ENCODE measurements around the gene CHD5. TPM values are rescaled to one million over a fixed set of nuclear protein-coding genes. Genes with fewer than 3 reads are reported as not detected.

CHD5 gene
- total RNA-seq, 1 donor from 2014 or later = 0.42 TPM

GRCh38 chr1:6083385-6083784, 96.7 kb downstream of the CHD5 start:
- DNase-seq (ENCODE audit: low spot score) = no peak
- H3K27me3 Mint-ChIP-seq (ENCODE audit: low read depth) = peaks cover 13% of the 10 kb centered on the region
- TF ChIP-seq CTCF (IDR thresholded peaks at IDR 0.05) = no peak
- H3K36me3 Mint-ChIP-seq (ENCODE audit: low read depth) = peaks cover 1% of the 10 kb centered on the region
- no peak overlapping the region for H3K4me3 Mint-ChIP-seq (ENCODE audit: unreplicated experiment)
- H3K4me1 Mint-ChIP-seq (ENCODE audit: low read depth) = no peaks in the 10 kb centered on the region
- no peaks in the 10 kb centered on the region for H3K9me3 Mint-ChIP-seq (ENCODE audit: low read depth)
- no peak overlapping the region for H3K27ac Mint-ChIP-seq (ENCODE audit: unreplicated experiment)

- Mint-ChIP-seq H3K9me3 (ENCODE audit: low read depth) (no peaks in the 10 kb centered on the region), H3K27ac (ENCODE audit: unreplicated experiment) (no peak overlapping the region), H3K36me3 (ENCODE audit: low read depth) (peaks cover 1% of the 10 kb centered on the region), H3K4me1 (ENCODE audit: low read depth) (no peaks in the 10 kb centered on the region), H3K27me3 (ENCODE audit: low read depth) (peaks cover 16% of the 10 kb centered on the region), H3K4me3 (ENCODE audit: unreplicated experiment) (no peak overlapping the region)
- peak; percentile 59 for TF ChIP-seq CTCF (IDR thresholded peaks at IDR 0.05)
- no peak for DNase-seq (ENCODE audit: low spot score)
Observed at GRCh38 chr1:6082430-6082971, 97.6 kb downstream of the CHD5 start.

- no peak for DNase-seq (ENCODE audit: low spot score)
- H3K4me1 Mint-ChIP-seq (ENCODE audit: low read depth) = no peaks in the 10 kb centered on the region
- no peaks in the 10 kb centered on the region for H3K9me3 Mint-ChIP-seq (ENCODE audit: low read depth)
- TF ChIP-seq CTCF (IDR thresholded peaks at IDR 0.05) = no peak
- no peak overlapping the region for H3K4me3 Mint-ChIP-seq (ENCODE audit: unreplicated experiment)
- peaks cover 1% of the 10 kb centered on the region for H3K36me3 Mint-ChIP-seq (ENCODE audit: low read depth)
- peaks cover 16% of the 10 kb centered on the region for H3K27me3 Mint-ChIP-seq (ENCODE audit: low read depth)
- no peak overlapping the region for H3K27ac Mint-ChIP-seq (ENCODE audit: unreplicated experiment)
Observed at GRCh38 chr1:6081901-6082300, 98.2 kb downstream of the CHD5 start.

DNA sequence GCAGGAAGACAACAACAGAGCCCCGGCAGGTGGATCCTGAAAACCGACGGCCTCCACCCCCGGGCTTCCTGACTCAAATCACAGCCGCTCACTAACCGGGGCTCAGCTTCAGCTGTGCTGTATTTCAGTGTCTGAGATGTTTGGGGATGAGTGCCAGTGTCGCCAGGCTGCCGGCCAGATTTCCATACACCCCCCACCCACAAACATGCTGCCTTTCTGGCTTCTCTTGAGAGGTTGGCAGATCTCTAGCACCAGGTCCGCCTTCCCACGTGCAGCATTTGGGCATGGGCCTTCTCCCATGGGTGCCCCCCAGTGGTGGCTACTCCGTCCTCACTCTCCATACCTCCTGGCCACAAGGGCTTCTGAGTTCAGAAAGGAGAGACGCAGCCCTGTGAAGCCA, 99.7 kb downstream of the CHD5 start:
- Mint-ChIP-seq H3K27ac (ENCODE audit: unreplicated experiment) (no peak overlapping the region), H3K4me3 (ENCODE audit: unreplicated experiment) (no peak overlapping the region), H3K36me3 (ENCODE audit: low read depth) (peaks cover 1% of the 10 kb centered on the region), H3K27me3 (ENCODE audit: low read depth) (peaks cover 12% of the 10 kb centered on the region), H3K9me3 (ENCODE audit: low read depth) (peaks cover 3% of the 10 kb centered on the region), H3K4me1 (ENCODE audit: low read depth) (no peaks in the 10 kb centered on the region)
- no peak for DNase-seq (ENCODE audit: low spot score)
- no peak for TF ChIP-seq CTCF (IDR thresholded peaks at IDR 0.05)

DNA sequence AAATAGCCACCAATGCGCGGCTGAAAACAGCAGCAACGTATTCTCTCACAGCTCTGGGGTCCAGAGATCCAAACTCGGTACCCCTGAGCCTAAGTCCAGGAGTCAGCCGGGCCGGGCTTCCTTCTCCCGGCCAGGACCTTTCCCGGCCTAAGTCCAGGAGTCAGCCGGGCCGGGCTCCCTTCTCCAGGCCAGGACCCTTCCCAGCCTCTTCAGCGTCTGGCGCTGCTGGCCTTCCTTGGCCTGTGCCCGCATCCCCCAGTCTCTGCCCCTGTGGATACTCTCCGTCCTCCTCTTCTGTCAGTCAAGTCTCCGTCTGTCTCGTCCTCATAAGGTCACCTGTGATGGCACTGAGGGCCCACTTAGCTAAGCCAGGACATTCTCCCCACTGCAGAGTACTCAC, 102.2 kb downstream of the CHD5 start:
- peak; percentile 85 for DNase-seq (ENCODE audit: low spot score)
- Mint-ChIP-seq H3K9me3 (ENCODE audit: low read depth) (peaks cover 3% of the 10 kb centered on the region), H3K27me3 (ENCODE audit: low read depth) (peaks cover 6% of the 10 kb centered on the region), H3K36me3 (ENCODE audit: low read depth) (no peaks in the 10 kb centered on the region), H3K4me1 (ENCODE audit: low read depth) (no peaks in the 10 kb centered on the region), H3K27ac (ENCODE audit: unreplicated experiment) (no peak overlapping the region), H3K4me3 (ENCODE audit: unreplicated experiment) (no peak overlapping the region)
- no peak for TF ChIP-seq CTCF (IDR thresholded peaks at IDR 0.05)

All from chondrocyte (in vitro differentiated cells).